AG04450 (cell line): Measurements from ENCODE around the gene PRR14L. TPM values are rescaled to one million over a fixed set of nuclear protein-coding genes. Genes with fewer than 3 reads are reported as not detected.
A peak's percentile ranks its signal among the peaks of the same experiment; 100 is the strongest.

Experiments
- CTCF ChIA-PET: fragments of 300-600, 350-600 bp; formaldehyde crosslinking; extraction: SDS; loops from one replicate; lab custom pipeline; 2022; ENCODE audit warnings: antibody characterized with exemption, inconsistent platforms; lab: Charles Lee
- POLR2A ChIA-PET: fragments of 350-600 bp; formaldehyde crosslinking; extraction: SDS; loops from one replicate; lab custom pipeline; 2021; ENCODE audit warnings: antibody characterized with exemption, inconsistent platforms; lab: Yijun Ruan, JAX
- DNase-seq: peaks from one replicate; pipeline ENCODE4 v3.0.0-alpha.2; 2011; ENCODE audit warnings: low read depth, low spot score
- H3K27ac ChIP-seq: one replicate; pipeline ENCODE4 v1.5.1; 2012; ENCODE audit warnings: low read depth, low read length, control low read depth
- H3K27me3 ChIP-seq: one replicate; pipeline ENCODE4 v1.6.0; 2012; ENCODE audit warnings: low read length; ENCODE audit not compliant: control insufficient read depth, insufficient read depth
- H3K4me3 ChIP-seq: 2 replicates; pipeline ENCODE4 v1.5.1; 2011; ENCODE audit warnings: mild to moderate bottlenecking, low read depth, low read length, control low read depth
- H3K9me3 ChIP-seq: 2 replicates; pipeline ENCODE4 v1.5.1; 2012; ENCODE audit warnings: low read length; ENCODE audit not compliant: control insufficient read depth, insufficient read depth
- polyA plus RNA-seq: library from polyadenylated mRNA; depleted of rRNA; stranded (reverse); fragments of >200 nt; gene quantifications from 2 replicates; pipeline ENCODE4 v1.2.3, GENCODE V29; 2011
- TF ChIP-seq, protein P1 (sequence below): IDR thresholded peaks from 2 replicates; pipeline ENCODE4 v1.5.1; 2011; ENCODE audit warnings: low read depth, low read length, control low read depth, inconsistent platforms

Gene PRR14L
- polyA plus RNA-seq, 1 experiment = 16.3 TPM

DNA sequence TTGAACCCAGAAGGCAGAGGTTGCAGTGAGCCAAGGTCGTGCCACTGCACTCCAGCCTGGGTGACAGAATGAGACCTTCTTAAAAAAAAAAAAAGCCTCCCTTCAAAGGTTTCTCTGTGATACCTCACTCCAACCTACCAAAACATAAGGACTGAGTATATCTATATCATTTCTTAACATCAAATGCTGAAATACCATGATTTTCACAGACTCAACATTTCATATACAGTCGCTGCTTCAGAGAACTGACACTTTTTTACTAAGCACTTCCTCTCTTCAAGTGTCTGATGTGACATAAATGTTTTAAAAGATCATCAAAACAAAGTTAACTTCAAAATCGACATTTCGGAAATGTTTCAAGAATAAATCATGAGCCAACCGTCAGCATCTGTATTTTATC lies 12.0 kb downstream of the PRR14L start:
- no peak for DNase-seq
- Histone ChIP-seq H3K27me3 (no peaks in the 10 kb centered on the region), H3K4me3 (no peak overlapping the region), H3K9me3 (no peaks in the 10 kb centered on the region; the same call in 1 of the 2 replicates), H3K27ac (no peak overlapping the region)
- TF ChIP-seq, protein P1, sequence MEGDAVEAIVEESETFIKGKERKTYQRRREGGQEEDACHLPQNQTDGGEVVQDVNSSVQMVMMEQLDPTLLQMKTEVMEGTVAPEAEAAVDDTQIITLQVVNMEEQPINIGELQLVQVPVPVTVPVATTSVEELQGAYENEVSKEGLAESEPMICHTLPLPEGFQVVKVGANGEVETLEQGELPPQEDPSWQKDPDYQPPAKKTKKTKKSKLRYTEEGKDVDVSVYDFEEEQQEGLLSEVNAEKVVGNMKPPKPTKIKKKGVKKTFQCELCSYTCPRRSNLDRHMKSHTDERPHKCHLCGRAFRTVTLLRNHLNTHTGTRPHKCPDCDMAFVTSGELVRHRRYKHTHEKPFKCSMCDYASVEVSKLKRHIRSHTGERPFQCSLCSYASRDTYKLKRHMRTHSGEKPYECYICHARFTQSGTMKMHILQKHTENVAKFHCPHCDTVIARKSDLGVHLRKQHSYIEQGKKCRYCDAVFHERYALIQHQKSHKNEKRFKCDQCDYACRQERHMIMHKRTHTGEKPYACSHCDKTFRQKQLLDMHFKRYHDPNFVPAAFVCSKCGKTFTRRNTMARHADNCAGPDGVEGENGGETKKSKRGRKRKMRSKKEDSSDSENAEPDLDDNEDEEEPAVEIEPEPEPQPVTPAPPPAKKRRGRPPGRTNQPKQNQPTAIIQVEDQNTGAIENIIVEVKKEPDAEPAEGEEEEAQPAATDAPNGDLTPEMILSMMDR = no peak
- ChIA-PET POLR2A (interaction anchor here (0.6 kb wide), 1 partner anchor 92 kb away, joined by 4 read pairs; no protein-coding TSS in a partner anchor), CTCF (no interaction called here)

DNA sequence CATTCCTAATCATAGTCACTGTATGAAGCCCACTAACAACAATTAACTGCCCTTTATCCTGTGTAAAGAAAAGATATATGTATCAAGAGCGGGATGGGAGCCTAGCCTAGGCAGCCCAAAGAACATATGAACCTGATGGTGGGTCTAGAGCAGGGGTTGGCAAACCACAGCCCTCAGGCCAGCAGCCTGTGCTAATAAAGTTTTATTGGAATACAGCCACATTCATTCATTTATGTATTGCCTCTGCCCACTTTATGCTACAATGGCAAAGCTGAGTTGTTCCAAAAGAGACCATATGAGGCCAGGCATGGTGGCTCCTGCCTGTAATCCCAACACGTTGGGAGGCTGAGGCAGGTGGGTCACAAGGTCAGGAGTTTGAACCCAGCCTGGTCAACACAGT lies 13.5 kb downstream of the PRR14L start:
- no peak for DNase-seq
- Histone ChIP-seq H3K9me3 (no peaks in the 10 kb centered on the region), H3K27me3 (no peaks in the 10 kb centered on the region), H3K4me3 (no peak overlapping the region), H3K27ac (no peak overlapping the region)
- ChIA-PET POLR2A (no interaction called here), CTCF (interaction anchor here (0.7 kb wide), 2 partner anchors 48 to 71 kb away, joined by 4 read pairs; no protein-coding TSS in a partner anchor)
- TF ChIP-seq, protein P1 = no peak

DNA sequence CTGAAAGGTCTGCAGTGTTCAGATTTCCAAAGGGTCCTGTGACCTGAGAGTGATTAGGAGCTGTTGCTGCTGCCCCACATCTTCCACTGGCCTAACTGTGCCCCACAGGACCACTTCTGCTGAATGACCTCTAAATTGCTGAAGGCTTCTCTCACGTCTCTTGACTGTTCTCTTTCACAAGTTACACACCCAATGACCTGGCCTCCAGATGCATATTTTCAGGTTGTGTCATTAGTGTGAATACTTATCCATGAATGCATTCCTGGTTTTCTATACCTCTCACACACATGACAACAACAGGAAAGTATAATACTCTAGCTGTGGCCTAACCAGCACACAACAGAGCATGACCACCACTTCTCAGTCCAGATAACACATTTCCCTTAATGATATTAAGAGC lies 15.4 kb downstream of the PRR14L start:
- H3K9me3 ChIP-seq = no peaks in the 10 kb centered on the region
- CTCF ChIA-PET = interaction anchor here (0.9 kb wide), 1 partner anchor 69 kb away, joined by 3 read pairs; no protein-coding TSS in a partner anchor
- TF ChIP-seq, protein P1 = no peak

DNA sequence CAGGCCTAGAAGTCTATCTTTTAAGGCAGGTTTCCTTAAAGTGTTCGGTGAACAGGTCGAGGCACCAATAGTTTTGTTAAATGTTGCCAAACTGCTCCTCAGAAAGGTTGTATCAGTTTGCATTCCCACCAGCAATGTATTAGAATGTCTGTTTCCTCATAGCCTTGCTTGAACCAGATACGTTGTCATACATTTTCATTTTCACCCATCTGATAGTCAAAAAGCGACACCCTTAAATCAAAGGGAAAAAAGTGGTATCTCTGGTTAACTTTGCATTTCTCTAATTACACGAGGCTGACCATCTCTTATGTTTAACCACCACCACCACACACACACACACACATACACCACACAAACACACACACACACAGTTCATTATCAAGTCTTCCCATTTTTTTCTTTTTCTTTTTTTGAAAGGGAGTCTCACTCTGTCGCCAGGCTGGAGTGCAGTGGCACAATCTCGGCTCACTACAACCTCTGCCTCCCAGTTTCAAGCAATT lies 16.3 kb downstream of the PRR14L start:
- CTCF ChIA-PET = no interaction called here
- TF ChIP-seq, protein P1 = no peak
- no peak for DNase-seq

More for the DNA sequence above, 15.4 kb downstream of the PRR14L start:
- peak; percentile 49 for DNase-seq
- no peaks in the 10 kb centered on the region for H3K27me3 ChIP-seq
- POLR2A ChIA-PET = interaction anchor here (0.6 to 0.8 kb wide), 2 partner anchors 11 to 13 kb away, joined by 3 to 7 read pairs; no protein-coding TSS in a partner anchor
- H3K27ac ChIP-seq = peak overlapping the region; percentile 47
- H3K4me3 ChIP-seq = no peak overlapping the region

DNA sequence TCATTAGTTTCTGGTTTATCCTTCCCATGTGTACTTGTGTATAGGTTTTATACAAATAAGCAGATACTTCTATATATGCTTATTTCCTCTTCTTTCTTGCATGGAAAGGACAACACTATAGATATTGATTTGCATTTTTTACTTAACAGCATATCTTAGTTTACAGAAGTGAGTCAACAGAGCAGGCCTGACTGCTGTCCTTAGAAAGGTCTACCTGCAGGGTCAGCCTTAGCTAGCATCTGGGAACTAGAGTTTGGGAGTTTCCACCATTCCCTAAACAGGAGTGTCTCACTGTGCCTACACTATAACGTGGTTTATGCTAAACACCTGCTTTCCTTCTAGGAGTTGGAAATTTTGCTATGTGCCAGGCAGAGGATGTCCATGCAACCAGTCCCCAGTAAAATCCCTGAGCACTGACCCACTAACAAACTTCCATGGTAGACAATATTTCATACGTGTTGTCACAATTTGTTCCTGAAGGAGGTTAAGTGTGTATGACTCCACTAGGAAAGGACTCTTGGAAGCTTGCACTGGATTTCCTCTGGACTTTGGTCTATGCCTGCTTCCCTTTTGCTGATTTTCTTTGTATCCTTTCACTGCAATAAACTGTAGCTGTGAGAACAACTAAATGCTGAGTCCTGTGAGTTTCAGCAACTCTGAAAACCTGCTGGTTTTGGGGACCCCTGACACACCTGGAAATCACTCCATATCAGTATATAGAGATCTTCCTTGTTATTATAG lies 17.7 kb downstream of the PRR14L start:
- ChIA-PET POLR2A (no interaction called here), CTCF (interaction anchor here (0.7 kb wide), 1 partner anchor 14 kb away, joined by 7 read pairs; no protein-coding TSS in a partner anchor)
- H3K27me3 ChIP-seq = no peaks in the 10 kb centered on the region
- DNase-seq = no peak
- H3K9me3 ChIP-seq = no peaks in the 10 kb centered on the region
- TF ChIP-seq, protein P1 = no peak
- H3K27ac ChIP-seq = no peak overlapping the region
- H3K4me3 ChIP-seq = no peak overlapping the region

More for the DNA sequence above, 16.3 kb downstream of the PRR14L start:
- no peak overlapping the region for H3K27ac ChIP-seq
- no peak overlapping the region for H3K4me3 ChIP-seq
- no peaks in the 10 kb centered on the region for H3K9me3 ChIP-seq
- POLR2A ChIA-PET = interaction anchor here (0.8 kb wide), 1 partner anchor 12 kb away, joined by 3 read pairs; no protein-coding TSS in a partner anchor
- no peaks in the 10 kb centered on the region for H3K27me3 ChIP-seq
